ENCODE measurements around the gene GTPBP4. TPM values are rescaled to one million over a fixed set of nuclear protein-coding genes. Genes with fewer than 3 reads are reported as not detected.

The GTPBP4 gene
- total RNA-seq, 1 donor from 2014 or later, result 59.2 TPM

GRCh38 chr10:1011696-1012095 lies 23.5 kb downstream of the GTPBP4 start:
- no peak for DNase-seq (ENCODE audit: low read depth)
- TF ChIP-seq CTCF (IDR thresholded peaks at IDR 0.05; ENCODE audit: insufficient read depth, low read length, poor library complexity, severe bottlenecking), result no peak
- Histone ChIP-seq H3K4me3 (ENCODE audit: low read depth, low read length) (no peak overlapping the region), H3K27me3 (ENCODE audit: control insufficient read depth, insufficient read depth, low read length) (no peaks in the 10 kb centered on the region), H3K36me3 (ENCODE audit: control insufficient read depth, insufficient read depth, low read length) (peaks cover 3% of the 10 kb centered on the region)

DNA sequence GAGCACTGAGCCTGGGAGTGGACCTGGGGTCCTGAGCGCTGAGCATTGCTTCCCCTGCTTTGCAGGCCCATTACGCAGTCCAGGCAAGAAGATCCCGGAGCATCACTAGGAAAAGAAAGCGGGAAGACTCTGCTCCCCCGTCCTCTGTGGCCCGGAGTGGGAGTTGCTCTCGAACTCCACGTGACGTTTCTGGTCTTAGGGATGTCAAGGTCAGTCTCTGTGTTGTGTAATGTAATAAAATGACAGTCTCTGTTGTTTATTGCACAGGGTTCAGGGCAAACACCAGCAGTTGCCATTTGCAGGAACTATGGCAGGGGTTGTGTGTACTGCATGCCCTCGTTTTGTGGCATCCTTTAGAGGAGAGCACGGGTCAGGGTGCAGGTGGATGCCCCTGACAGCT lies 27.5 kb downstream of the GTPBP4 start:
- DNase-seq (ENCODE audit: low read depth), result no peak
- H3K4me3 ChIP-seq (ENCODE audit: low read depth, low read length), result no peak overlapping the region
- H3K27me3 ChIP-seq (ENCODE audit: control insufficient read depth, insufficient read depth, low read length), result no peaks in the 10 kb centered on the region
- H3K36me3 ChIP-seq (ENCODE audit: control insufficient read depth, insufficient read depth, low read length), result peaks cover 6% of the 10 kb centered on the region
- TF ChIP-seq CTCF (IDR thresholded peaks at IDR 0.05; ENCODE audit: insufficient read depth, low read length, poor library complexity, severe bottlenecking), result no peak

GRCh38 chr10:1019362-1019761 lies 31.1 kb downstream of the GTPBP4 start:
- Histone ChIP-seq H3K4me3 (ENCODE audit: low read depth, low read length) (no peak overlapping the region), H3K27me3 (ENCODE audit: control insufficient read depth, insufficient read depth, low read length) (no peaks in the 10 kb centered on the region), H3K36me3 (ENCODE audit: control insufficient read depth, insufficient read depth, low read length) (peaks cover 5% of the 10 kb centered on the region)
- no peak for DNase-seq (ENCODE audit: low read depth)
- no peak for TF ChIP-seq CTCF (IDR thresholded peaks at IDR 0.05; ENCODE audit: insufficient read depth, low read length, poor library complexity, severe bottlenecking)

DNA sequence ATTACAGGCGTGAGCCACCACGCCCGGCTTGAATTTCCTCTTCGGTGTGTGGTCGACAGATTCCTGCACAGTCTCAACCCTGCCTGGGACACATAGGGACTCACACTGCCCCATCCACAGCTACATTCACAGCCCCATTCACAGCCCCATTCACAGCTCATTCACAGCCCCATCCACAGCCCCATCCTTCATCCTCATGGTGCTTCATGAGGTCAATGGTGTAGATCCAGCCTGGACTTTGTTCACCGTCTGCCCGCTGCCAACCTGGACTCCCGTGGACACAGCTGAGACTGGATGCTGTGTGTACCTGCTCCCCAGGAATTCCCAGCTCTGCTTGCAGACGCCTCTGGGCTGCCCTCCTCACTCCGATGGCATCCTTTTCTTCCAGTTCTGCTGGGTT lies 32.2 kb downstream of the GTPBP4 start:
- no peak for TF ChIP-seq CTCF (IDR thresholded peaks at IDR 0.05; ENCODE audit: insufficient read depth, low read length, poor library complexity, severe bottlenecking)
- peaks cover 5% of the 10 kb centered on the region for H3K36me3 ChIP-seq (ENCODE audit: control insufficient read depth, insufficient read depth, low read length)
- H3K27me3 ChIP-seq (ENCODE audit: control insufficient read depth, insufficient read depth, low read length), result no peaks in the 10 kb centered on the region
- DNase-seq (ENCODE audit: low read depth), result no peak
- no peak overlapping the region for H3K4me3 ChIP-seq (ENCODE audit: low read depth, low read length)

DNA sequence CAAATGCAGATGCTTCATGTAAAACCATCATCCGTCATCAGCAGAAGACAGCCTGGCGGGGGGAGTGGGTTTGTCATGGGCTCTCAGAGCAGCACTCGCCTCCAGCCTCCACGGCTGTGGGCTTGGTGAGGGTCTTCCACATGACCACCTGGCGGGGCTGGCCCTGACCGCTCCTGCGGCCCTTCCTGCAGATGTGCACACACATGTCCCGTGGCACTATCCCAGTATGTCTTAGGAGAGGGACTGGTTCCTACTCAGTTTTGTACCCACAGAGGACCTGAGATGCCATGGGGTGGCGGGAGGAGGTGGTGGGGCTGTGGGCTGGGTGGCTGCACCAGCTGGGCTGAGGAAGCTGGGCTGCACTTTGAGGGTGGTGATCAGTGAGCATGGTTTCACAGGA lies 32.7 kb downstream of the GTPBP4 start:
- peaks cover 5% of the 10 kb centered on the region for H3K36me3 ChIP-seq (ENCODE audit: control insufficient read depth, insufficient read depth, low read length)
- H3K27me3 ChIP-seq (ENCODE audit: control insufficient read depth, insufficient read depth, low read length), result no peaks in the 10 kb centered on the region
- DNase-seq (ENCODE audit: low read depth), result no peak
- TF ChIP-seq CTCF (IDR thresholded peaks at IDR 0.05; ENCODE audit: insufficient read depth, low read length, poor library complexity, severe bottlenecking), result no peak
- no peak overlapping the region for H3K4me3 ChIP-seq (ENCODE audit: low read depth, low read length)

DNA sequence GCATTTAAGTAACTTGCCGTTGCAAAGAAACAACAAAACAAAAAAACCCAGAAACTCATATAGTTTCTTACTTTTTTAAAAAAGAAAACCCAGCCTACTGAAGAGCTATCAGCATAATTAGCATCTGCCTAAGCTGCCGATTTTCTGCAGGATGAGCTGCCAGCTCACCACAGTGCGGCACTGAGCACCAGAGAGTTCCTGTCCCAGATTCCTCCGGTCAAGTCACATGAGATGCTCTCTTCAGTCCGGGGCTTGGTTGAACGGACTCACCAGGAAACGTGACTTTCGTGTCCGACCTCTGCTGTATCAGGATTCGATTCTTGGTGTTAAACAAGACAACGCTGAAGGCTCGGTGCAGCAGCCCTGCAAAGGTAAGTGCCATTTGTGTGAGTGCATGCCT lies 34.2 kb downstream of the GTPBP4 start:
- no peak for DNase-seq (ENCODE audit: low read depth)
- Histone ChIP-seq H3K36me3 (ENCODE audit: control insufficient read depth, insufficient read depth, low read length) (peaks cover 3% of the 10 kb centered on the region), H3K4me3 (ENCODE audit: low read depth, low read length) (no peak overlapping the region), H3K27me3 (ENCODE audit: control insufficient read depth, insufficient read depth, low read length) (no peaks in the 10 kb centered on the region)
- no peak for TF ChIP-seq CTCF (IDR thresholded peaks at IDR 0.05; ENCODE audit: insufficient read depth, low read length, poor library complexity, severe bottlenecking)
